ENCODE measurements around the gene FER. TPM values are rescaled to one million over a fixed set of nuclear protein-coding genes. Genes with fewer than 3 reads are reported as not detected.
A peak's percentile ranks its signal among the peaks of the same experiment; 100 is the strongest.
"Not testable (repeated sequence)": the region's sequence is repeated elsewhere in the genome, so short reads cannot be mapped to it uniquely, and the experiment has no call there.

Gene FER
- total RNA-seq, 1 donor from 2014 or later, result 30.7 TPM

DNA sequence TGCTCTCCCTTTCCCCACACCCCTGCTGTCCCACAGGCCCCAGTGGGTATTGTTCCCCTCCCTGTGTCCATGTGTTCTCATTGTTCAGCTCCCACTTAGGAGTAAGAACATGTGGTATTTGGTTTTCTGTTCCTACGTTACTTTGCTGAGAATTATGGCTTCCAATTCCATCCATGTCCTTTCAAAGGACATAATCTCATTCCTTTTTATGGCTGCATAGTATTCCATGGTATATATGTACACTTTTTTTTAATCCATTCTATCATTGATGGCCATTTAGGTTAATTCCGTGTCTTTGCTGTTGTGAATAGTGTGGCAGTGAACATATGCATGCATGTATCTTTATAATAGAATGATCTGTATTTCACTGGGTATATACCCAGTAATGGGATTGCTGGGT lies 25.6 kb downstream of the FER start:
- H3K4me3 Mint-ChIP-seq (ENCODE audit: unreplicated experiment), result no peak overlapping the region
- no peak overlapping the region for H3K27ac Mint-ChIP-seq (ENCODE audit: unreplicated experiment)
- DNase-seq (ENCODE audit: low spot score), result no peak
- H3K27me3 Mint-ChIP-seq (ENCODE audit: unreplicated experiment), result no peaks in the 10 kb centered on the region
- TF ChIP-seq, protein P1, sequence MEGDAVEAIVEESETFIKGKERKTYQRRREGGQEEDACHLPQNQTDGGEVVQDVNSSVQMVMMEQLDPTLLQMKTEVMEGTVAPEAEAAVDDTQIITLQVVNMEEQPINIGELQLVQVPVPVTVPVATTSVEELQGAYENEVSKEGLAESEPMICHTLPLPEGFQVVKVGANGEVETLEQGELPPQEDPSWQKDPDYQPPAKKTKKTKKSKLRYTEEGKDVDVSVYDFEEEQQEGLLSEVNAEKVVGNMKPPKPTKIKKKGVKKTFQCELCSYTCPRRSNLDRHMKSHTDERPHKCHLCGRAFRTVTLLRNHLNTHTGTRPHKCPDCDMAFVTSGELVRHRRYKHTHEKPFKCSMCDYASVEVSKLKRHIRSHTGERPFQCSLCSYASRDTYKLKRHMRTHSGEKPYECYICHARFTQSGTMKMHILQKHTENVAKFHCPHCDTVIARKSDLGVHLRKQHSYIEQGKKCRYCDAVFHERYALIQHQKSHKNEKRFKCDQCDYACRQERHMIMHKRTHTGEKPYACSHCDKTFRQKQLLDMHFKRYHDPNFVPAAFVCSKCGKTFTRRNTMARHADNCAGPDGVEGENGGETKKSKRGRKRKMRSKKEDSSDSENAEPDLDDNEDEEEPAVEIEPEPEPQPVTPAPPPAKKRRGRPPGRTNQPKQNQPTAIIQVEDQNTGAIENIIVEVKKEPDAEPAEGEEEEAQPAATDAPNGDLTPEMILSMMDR (IDR thresholded peaks at IDR 0.05; ENCODE audit: unreplicated experiment), result no peak
- no peaks in the 10 kb centered on the region for H3K4me1 Mint-ChIP-seq (ENCODE audit: unreplicated experiment)
- H3K9me3 Mint-ChIP-seq (ENCODE audit: unreplicated experiment), result no peaks in the 10 kb centered on the region
- peaks cover 11% of the 10 kb centered on the region for H3K36me3 Mint-ChIP-seq (ENCODE audit: low read depth, unreplicated experiment)

DNA sequence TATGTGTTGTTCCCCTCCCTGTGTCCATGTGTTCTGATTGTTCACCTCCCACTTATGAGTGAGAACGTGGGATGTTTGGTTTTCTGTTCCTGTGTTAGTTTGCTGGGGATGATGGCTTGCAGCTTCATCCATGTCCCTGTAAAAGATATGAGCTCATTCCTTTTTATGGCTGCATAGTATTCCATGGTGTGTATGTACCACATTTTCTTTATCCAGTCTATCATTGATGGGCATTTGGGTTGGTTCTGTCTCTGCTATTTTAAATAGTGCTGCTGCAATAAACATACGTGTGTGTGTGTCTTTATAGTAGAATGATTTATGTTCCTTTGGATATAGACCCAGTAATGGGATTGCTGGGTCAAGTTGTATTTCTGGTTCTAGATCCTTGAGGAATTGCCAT lies 26.4 kb downstream of the FER start:
- DNase-seq (ENCODE audit: low spot score); H3K4me1 Mint-ChIP-seq (ENCODE audit: unreplicated experiment); H3K9me3 Mint-ChIP-seq (ENCODE audit: unreplicated experiment); H3K27me3 Mint-ChIP-seq (ENCODE audit: unreplicated experiment); H3K27ac Mint-ChIP-seq (ENCODE audit: unreplicated experiment): not testable (repeated sequence)
- Mint-ChIP-seq H3K36me3 (ENCODE audit: low read depth, unreplicated experiment) (peaks cover 11% of the 10 kb centered on the region), H3K4me3 (ENCODE audit: unreplicated experiment) (peak overlapping the region; percentile 7)

DNA sequence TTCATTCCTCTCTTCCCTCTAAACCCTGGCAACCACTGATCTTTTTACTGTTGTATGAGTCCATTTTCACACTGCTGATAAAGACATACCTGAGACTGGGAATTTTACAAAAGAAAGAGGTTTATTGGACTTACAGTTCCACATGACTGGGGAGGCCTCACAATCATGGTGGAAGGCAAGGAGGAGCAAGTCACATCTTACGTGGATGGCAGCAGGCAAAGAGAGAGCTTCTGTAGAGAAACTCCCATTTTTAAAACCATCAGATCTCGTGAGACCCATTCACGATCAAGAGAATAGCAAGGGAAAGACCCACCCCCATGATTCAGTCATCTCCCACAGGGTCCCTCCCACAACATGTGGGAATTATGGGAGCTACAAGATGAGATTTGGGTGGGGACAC lies 29.9 kb downstream of the FER start:
- not testable (repeated sequence) for H3K27me3 Mint-ChIP-seq (ENCODE audit: unreplicated experiment); H3K9me3 Mint-ChIP-seq (ENCODE audit: unreplicated experiment); DNase-seq (ENCODE audit: low spot score); H3K27ac Mint-ChIP-seq (ENCODE audit: unreplicated experiment); H3K4me1 Mint-ChIP-seq (ENCODE audit: unreplicated experiment)
- H3K36me3 Mint-ChIP-seq (ENCODE audit: low read depth, unreplicated experiment), result peaks cover 14% of the 10 kb centered on the region
- peak overlapping the region; percentile 56 for H3K4me3 Mint-ChIP-seq (ENCODE audit: unreplicated experiment)

DNA sequence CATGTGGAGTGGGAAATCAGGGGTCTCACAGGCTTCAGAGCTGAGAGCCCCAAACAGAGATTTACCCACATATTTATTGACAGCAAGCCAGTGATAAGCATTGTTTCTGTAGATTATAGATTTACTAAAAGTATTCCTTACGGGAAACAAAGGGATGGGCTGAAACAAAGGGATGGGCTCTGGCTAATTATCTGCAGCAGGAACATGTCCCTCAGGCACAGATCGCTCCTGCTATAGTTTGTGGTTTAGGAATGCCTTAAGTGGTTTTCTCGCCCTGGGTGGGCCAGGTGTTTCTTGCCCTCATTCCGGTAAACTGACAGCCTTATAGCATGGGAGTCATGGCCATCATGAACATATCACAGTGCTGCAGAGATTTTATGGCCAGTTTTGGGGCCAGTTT lies 36.9 kb downstream of the FER start:
- H3K4me3 Mint-ChIP-seq (ENCODE audit: unreplicated experiment); DNase-seq (ENCODE audit: low spot score); H3K27me3 Mint-ChIP-seq (ENCODE audit: unreplicated experiment); H3K27ac Mint-ChIP-seq (ENCODE audit: unreplicated experiment); H3K4me1 Mint-ChIP-seq (ENCODE audit: unreplicated experiment): not testable (repeated sequence)
- H3K36me3 Mint-ChIP-seq (ENCODE audit: low read depth, unreplicated experiment), result peaks cover 63% of the 10 kb centered on the region
- H3K9me3 Mint-ChIP-seq (ENCODE audit: unreplicated experiment), result peaks cover 19% of the 10 kb centered on the region

DNA sequence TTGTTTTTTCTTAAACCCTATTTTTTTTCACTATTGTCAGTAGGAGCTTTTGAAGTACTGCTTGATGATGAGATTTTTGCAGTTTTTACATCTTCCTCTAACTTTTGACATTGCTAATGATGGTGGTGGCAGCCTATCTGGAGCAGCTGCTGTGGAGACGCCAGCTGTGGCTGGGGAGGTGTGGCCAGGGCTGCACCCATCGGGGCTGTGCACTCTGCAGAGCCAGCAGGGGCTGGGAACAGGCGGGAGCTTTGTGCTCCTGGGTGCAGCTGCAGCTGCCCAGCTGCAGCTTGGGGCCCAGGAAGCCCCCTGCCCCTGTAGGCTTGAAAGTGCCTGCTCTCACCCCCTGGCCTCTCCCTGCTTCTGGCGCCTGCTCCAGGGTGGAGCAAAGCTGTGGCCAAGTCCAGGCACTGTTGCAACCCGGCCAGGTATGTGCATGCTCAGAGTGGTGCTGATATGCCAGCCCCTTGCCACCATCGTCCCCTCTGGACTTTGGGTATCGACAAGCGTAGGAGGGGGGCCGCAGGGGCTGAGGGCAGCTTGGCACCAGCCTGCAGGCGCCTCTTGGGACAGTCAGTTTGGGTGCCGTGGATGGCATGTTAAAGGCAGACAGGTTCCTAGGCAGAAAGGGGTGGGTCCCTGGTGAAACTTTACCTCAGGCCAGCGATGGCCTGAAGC lies 39.2 kb downstream of the FER start:
- DNase-seq (ENCODE audit: low spot score), result no peak
- H3K27ac Mint-ChIP-seq (ENCODE audit: unreplicated experiment), result no peak overlapping the region
- no peak overlapping the region for H3K4me3 Mint-ChIP-seq (ENCODE audit: unreplicated experiment)
- TF ChIP-seq, protein P1 (IDR thresholded peaks at IDR 0.05; ENCODE audit: unreplicated experiment), result no peak
- peaks cover 19% of the 10 kb centered on the region for H3K9me3 Mint-ChIP-seq (ENCODE audit: unreplicated experiment)
- H3K36me3 Mint-ChIP-seq (ENCODE audit: low read depth, unreplicated experiment), result peaks cover 63% of the 10 kb centered on the region
- peaks cover 8% of the 10 kb centered on the region for H3K27me3 Mint-ChIP-seq (ENCODE audit: unreplicated experiment)
- no peaks in the 10 kb centered on the region for H3K4me1 Mint-ChIP-seq (ENCODE audit: unreplicated experiment)

DNA sequence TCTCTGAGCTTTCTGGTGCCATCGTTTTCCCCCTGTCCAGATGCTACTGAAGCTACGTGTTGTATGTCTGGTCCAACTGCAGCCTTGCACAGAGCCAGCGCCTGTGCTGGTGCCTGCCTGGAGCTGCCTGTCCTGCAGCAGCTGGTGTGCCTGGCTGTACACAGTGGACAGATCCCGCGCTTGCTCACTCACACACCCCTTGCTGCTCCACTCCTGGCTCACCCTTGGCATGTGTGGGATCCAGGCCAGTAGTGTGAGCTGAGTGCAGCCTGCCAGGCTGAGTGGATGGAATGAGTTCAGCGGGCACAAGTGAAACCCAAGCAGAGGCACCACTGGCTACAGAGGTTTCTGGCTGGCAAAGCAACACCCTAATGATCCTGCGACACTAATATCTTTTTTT lies 40.4 kb downstream of the FER start:
- DNase-seq (ENCODE audit: low spot score), result no peak
- Mint-ChIP-seq H3K4me1 (ENCODE audit: unreplicated experiment) (no peaks in the 10 kb centered on the region), H3K36me3 (ENCODE audit: low read depth, unreplicated experiment) (peaks cover 55% of the 10 kb centered on the region), H3K27ac (ENCODE audit: unreplicated experiment) (no peak overlapping the region), H3K27me3 (ENCODE audit: unreplicated experiment) (peaks cover 8% of the 10 kb centered on the region), H3K9me3 (ENCODE audit: unreplicated experiment) (peaks cover 19% of the 10 kb centered on the region), H3K4me3 (ENCODE audit: unreplicated experiment) (no peak overlapping the region)
- TF ChIP-seq, protein P1 (IDR thresholded peaks at IDR 0.05; ENCODE audit: unreplicated experiment), result no peak
